ENCODE measurements around the gene ENPP1. TPM values are rescaled to one million over a fixed set of nuclear protein-coding genes. Genes with fewer than 3 reads are reported as not detected.
A peak's percentile ranks its signal among the peaks of the same experiment; 100 is the strongest.

Gene ENPP1
- total and polyA plus RNA-seq, 9 of the 15 experiments (the other 6 are each of a cell fraction or from before 2014, with no cell fraction given) = 0.03 to 0.56 (median 0.14) TPM

DNA sequence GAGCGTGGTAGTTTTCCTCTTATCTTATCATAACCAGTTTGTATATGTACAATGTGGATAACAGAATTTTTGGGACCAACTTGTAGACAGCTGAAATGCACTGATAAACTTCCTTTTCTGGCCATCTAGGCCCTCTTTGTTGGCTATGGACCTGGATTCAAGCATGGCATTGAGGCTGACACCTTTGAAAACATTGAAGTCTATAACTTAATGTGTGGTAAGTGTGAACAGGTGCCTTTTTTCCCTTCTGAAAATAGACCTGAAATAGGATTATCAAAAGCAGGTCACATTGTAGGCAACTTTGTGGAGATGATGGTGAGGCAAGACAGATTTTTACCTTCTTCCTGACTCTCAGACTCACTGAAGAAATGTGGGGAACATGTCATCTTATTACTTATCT, 67.8 kb downstream of the ENPP1 start:
- H3K4me2 ChIP-seq (ENCODE audit: insufficient read depth, low read length) = no peak overlapping the region
- H3K9me1 ChIP-seq (ENCODE audit: control insufficient read depth, insufficient read depth, low read length) = no peaks in the 10 kb centered on the region
- H3K4me1 ChIP-seq (replicated peaks in 1 of 2; ENCODE audit: control insufficient read depth in 2 of 2, insufficient read depth in 2 of 2, low read length in 2 of 2) = no peaks in the 10 kb centered on the region
- H3K9ac ChIP-seq (ENCODE audit: insufficient read depth in 1 of 2, low read depth in 2 of 2, low read length in 2 of 2) = no peak overlapping the region
- no peaks in the 10 kb centered on the region for H3K36me3 ChIP-seq (ENCODE audit: control insufficient read depth, insufficient read depth, low read length)
- H3K4me3 ChIP-seq = no peak overlapping the region
- no peak overlapping the region for H3K27ac ChIP-seq (ENCODE audit: extremely low read depth, low read depth, low read length)
- in situ Hi-C loops (cut with MboI) = no loop called here
- POLR2A ChIA-PET = interaction anchor here (0.8 kb wide), 1 partner anchor 15 kb away, joined by 3 read pairs; no protein-coding TSS in a partner anchor
- CTCF ChIA-PET (ENCODE audit: low intra/inter-chr PET ratio) = no interaction called here
- DNase-seq (ENCODE audit: extremely low read depth in 1 of 4, low spot score in 3 of 4) = no peak
- ATAC-seq = no peak
- WGBS (ENCODE audit: insufficient coverage, low coverage, missing lambda C conversion rate) = 0% methylated on average over 1 of the region's 1 CpG
- H4K20me1 ChIP-seq (replicated peaks; ENCODE audit: control insufficient read depth, insufficient read depth, low read length) = no peaks in the 10 kb centered on the region
- BruUV-seq (replicated peaks) = no TSS peak
- intact Hi-C loops (cut with micrococcal nuclease) = no loop called here
- H3K9me3 ChIP-seq (replicated peaks; ENCODE audit: control insufficient read depth, insufficient read depth, low read depth, low read length) = no peaks in the 10 kb centered on the region
- H3K27me3 ChIP-seq (ENCODE audit: control insufficient read depth in 2 of 2, insufficient read depth in 2 of 2, low read length in 2 of 2) = no peaks in the 10 kb centered on the region; a peak in 1 of 5 replicates
- no peaks in the 10 kb centered on the region for H3K79me2 ChIP-seq (ENCODE audit: control insufficient read depth, insufficient read depth, low read length)
- no peak for FAIRE-seq
- H2AFZ ChIP-seq (ENCODE audit: low read depth, low read length) = no peak overlapping the region
- TF ChIP-seq MGA (IDR thresholded peaks at IDR 0.05) (no peak), ZNF263 (CRISPR knock-in tag; IDR thresholded peaks at IDR 0.05; ENCODE audit: borderline replicate concordance) (no peak), CBX3 (IDR thresholded peaks at IDR 0.05; ENCODE audit: borderline replicate concordance in 1 of 2, low read length in 2 of 2) (no peak), TARDBP (IDR thresholded peaks at IDR 0.05) (no peak), MCM2 (IDR thresholded peaks at IDR 0.05; ENCODE audit: low read depth) (no peak), ZNF778 (CRISPR knock-in tag; IDR thresholded peaks at IDR 0.05) (no peak), SRSF3 (IDR thresholded peaks at IDR 0.05; ENCODE audit: insufficient read depth, low read length) (no peak), THRA (IDR thresholded peaks at IDR 0.05) (no peak), TEAD4 (IDR thresholded peaks at IDR 0.05; ENCODE audit: low read length) (peak; percentile 56), TEAD4 (CRISPR knock-in tag; IDR thresholded peaks at IDR 0.05; ENCODE audit: borderline replicate concordance) (no peak), CHCHD3 (CRISPR knock-in tag; IDR thresholded peaks at IDR 0.05) (no peak), SMARCB1 (IDR thresholded peaks at IDR 0.05; ENCODE audit: insufficient read length, low read depth) (no peak)

Data from K562 (cell line).